Spleen (tissue), 7 donors: ENCODE data around the gene HERPUD1.

Experiments
- POLR2A ChIP-seq, 3 donors: fragments of 450-650 bp; IDR thresholded peaks; one replicate each; pipeline ENCODE4 v1.5.1; 2017; ENCODE audit warnings: antibody characterized with exemption in 3 of 3, mild to moderate bottlenecking in 1 of 3
- POLR2AphosphoS5 ChIP-seq, 3 donors: sonication (generic); formaldehyde crosslinking; IDR thresholded peaks; one replicate each; pipeline ENCODE4 v1.5.1; 2017; ENCODE audit warnings: antibody characterized with exemption in 3 of 3
- TF ChIP-seq, protein P1 (sequence below), 11 experiments: fragments of 200-600 bp in 7 of 11; fragments of 450-650 bp in 4 of 11; sonication (generic) in 4 of 11; IDR thresholded peaks in 8 of 11; conservative IDR thresholded peaks in 3 of 11; 1 replicate in 7 of 11; 2 replicates in 4 of 11; pipeline versions ENCODE4 v1.4.0 to v1.8.0; 2016 to 2021; ENCODE audit warnings: antibody characterized with exemption in 11 of 11, inconsistent platforms in 4 of 11, mild to moderate bottlenecking in 1 of 11
- donor health status: DM: no; HTN: no; CAD: no; lungs with moderate emphysema.
- donor health status: DM: no; HTN: no; CAD: no.
- donor health status: DM: no; HTN: no; CAD: no.

DNA sequence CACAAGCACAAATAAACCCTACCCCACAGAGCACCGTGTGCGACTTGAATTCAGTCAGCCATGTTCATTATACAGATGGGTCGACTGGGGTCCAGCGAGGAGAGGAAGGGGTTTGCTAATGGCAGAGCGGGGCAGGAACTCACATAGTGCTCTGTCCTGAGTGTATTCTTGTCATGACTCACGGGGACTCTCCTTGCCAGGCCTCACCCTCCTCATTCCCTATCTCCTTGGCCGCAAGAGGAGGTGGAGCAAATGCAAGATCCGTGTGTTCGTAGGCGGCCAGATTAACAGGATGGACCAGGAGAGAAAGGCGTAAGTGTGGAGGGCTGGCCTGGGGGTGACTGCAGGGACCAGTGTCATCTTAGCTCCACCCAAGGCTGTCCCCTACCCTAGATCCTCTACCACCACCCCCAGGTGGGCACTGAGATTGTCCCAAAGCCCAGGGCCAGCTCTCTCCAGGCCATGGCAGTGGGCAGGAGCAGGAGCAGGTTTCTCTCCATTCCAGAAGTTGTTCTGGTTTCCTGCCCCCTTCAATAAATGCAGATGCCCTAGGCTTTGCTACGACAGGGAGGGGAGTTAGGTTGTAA, 37.5 kb upstream of the HERPUD1 start:
- TF ChIP-seq, protein P1, sequence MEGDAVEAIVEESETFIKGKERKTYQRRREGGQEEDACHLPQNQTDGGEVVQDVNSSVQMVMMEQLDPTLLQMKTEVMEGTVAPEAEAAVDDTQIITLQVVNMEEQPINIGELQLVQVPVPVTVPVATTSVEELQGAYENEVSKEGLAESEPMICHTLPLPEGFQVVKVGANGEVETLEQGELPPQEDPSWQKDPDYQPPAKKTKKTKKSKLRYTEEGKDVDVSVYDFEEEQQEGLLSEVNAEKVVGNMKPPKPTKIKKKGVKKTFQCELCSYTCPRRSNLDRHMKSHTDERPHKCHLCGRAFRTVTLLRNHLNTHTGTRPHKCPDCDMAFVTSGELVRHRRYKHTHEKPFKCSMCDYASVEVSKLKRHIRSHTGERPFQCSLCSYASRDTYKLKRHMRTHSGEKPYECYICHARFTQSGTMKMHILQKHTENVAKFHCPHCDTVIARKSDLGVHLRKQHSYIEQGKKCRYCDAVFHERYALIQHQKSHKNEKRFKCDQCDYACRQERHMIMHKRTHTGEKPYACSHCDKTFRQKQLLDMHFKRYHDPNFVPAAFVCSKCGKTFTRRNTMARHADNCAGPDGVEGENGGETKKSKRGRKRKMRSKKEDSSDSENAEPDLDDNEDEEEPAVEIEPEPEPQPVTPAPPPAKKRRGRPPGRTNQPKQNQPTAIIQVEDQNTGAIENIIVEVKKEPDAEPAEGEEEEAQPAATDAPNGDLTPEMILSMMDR (IDR thresholded peaks at IDR 0.05 in 8 of 11, conservative IDR thresholded peaks at IDR 0.05 in 3 of 11) = no peak
- TF ChIP-seq POLR2AphosphoS5 (IDR thresholded peaks at IDR 0.05) (no peak), POLR2A (IDR thresholded peaks at IDR 0.05) (no peak)
